ENCODE results near the gene FGF16.
"Not testable (repeated sequence)": the region's sequence is repeated elsewhere in the genome, so short reads cannot be mapped to it uniquely, and the experiment has no call there.

Gene FGF16

GRCh38 chrX:77447653-77448569, 722 bp downstream of the FGF16 start:
- DNase-seq (ENCODE audit: low read depth) = no peak

DNA sequence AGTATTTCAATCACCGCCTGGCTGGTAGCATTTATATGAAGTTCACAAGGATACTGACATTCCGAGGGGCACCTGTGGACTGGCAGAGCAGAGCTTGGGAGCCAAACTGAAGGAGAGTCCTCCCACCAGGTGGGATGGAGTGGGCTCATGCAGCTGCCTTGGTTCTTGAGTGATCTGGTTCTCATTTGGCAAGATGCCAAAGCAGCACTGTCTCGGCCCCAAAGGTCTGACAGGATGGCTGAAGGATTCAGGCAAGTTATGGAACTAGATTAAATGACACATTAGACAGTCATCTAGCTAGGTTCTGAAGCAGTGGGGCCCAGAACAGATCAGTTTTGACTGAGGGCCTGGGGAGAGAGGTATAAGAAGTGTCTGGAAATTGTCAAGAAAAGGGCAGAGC, 3.2 kb downstream of the FGF16 start:
- no peak for DNase-seq (ENCODE audit: low read depth)

DNA sequence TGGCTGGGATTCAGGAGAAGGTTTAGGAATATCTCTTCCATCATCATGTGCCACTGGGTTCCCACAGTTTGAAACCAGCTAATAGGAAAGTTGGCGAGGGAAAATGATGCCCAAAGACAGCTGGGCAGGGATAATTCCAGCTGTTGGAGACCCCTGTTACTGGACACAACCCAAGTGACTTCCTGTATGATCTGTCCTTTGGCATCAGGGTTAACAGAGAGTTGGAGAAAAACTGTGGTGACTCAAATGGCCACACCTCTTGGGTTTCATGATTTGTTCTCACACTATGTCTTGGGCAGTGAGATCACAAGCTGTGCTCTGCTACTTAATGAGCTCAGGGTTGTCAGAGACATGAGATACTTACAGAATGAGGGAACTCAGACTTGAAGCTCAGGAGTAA, 3.8 kb downstream of the FGF16 start:
- DNase-seq (ENCODE audit: low read depth) = no peak

- no peak for DNase-seq (ENCODE audit: low read depth)
Observed at GRCh38 chrX:77453190-77453589, 6.0 kb downstream of the FGF16 start.

- no peak for DNase-seq (ENCODE audit: low read depth)
Observed at GRCh38 chrX:77455437-77455836, 8.2 kb downstream of the FGF16 start.

DNA sequence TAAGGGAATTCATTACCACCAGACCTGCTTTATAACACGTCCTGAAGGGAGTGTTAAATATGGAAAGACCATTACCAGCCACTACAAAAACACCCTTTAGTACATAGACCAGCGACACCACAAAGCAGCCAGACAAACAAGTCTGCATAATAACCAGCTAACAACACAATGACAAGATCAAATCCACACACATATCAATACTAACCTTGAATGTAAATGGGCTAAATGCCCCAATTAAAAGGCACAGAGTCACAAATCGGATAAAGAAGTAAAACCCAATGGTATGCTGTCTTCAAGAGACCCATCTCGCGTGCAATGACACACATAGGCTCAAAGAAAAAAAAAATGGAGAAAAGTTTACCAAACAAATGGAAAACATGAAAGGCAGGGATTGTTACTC, 36.9 kb downstream of the FGF16 start:
- DNase-seq (ENCODE audit: low read depth) = no peak

GRCh38 chrX:77493677-77494553, 46.7 kb downstream of the FGF16 start:
- no peak for DNase-seq (ENCODE audit: low read depth)

DNA sequence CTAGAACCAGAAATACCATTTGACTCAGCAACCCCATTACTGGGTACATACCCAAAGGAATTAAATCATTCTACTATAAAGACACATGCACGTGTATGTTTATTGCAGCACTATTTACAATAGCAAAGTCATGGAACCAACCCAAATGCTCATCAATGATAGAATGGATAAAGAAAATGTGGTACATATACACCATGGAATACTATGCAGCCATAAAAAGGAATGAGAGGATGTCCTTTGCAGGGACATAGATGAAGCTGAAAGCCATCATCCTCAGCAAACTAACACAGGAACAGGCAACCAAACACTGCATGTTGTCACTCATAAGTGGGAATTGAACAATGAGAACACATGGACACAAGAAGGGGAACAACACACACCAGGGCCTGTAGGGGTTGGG, 53.0 kb downstream of the FGF16 start:
- DNase-seq (ENCODE audit: low read depth) = not testable (repeated sequence)

DNA sequence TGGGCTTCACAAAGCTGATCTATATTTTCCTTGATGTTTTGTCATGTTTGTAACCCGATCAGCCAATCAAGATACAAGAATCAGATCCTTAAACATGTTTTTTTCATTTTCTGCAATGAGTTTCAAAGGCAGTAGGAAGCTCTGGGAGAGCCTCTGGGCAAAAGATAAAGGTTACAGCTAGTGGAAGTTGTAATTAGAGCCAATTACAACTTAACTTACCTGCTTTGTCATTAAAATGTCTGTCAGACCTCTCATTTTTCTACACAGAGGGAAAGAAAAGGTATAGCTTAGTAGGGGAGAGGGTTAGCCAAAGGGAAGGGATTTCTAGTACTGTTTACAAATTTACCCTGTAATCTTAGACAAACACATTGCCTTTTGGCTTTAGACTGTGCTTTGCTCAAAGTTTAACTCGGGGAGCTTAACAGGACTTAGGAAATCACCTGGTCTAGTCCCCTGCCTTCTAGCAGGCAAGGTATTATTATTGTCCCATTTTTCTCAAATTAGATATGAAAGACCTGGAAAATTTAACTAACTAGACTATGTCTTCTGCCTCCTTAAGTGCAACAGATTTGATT, 55.8 kb downstream of the FGF16 start:
- no peak for DNase-seq (ENCODE audit: low read depth)

GRCh38 chrX:77505227-77505626, 58.0 kb downstream of the FGF16 start:
- no peak for DNase-seq (ENCODE audit: low read depth)
